Stimulated activated naive CD8-positive, alpha-beta T cell treated with anti-CD3 and anti-CD28 coated beads, Interleukin-15, Interleukin-2, amounts not matched to agents 100 ng/mL and 50 ng/mL, for 24 hours (primary cell): Measurements from ENCODE around the gene PLEK.
"Not testable (repeated sequence)": the region's sequence is repeated elsewhere in the genome, so short reads cannot be mapped to it uniquely, and the experiment has no call there.

Experiments used
- H3K27ac Mint-ChIP-seq: one replicate; pipeline ENCODE4 v1.8.0; 2021; ENCODE audit warnings: mild to moderate bottlenecking, mixed read lengths
- H3K27me3 Mint-ChIP-seq: one replicate; pipeline ENCODE4 v1.8.0; 2021; ENCODE audit warnings: mixed read lengths
- H3K36me3 Mint-ChIP-seq: one replicate; pipeline ENCODE4 v1.8.0; 2021; ENCODE audit warnings: low read depth, mixed read lengths
- H3K4me1 Mint-ChIP-seq: one replicate; pipeline ENCODE4 v1.8.0; 2021; ENCODE audit warnings: low read depth, mixed read lengths
- H3K4me3 Mint-ChIP-seq: one replicate; pipeline ENCODE4 v1.8.0; 2021; ENCODE audit warnings: mild to moderate bottlenecking, mixed read lengths
- H3K9me3 Mint-ChIP-seq: one replicate; pipeline ENCODE4 v1.8.0; 2021; ENCODE audit warnings: mixed read lengths

The PLEK gene

DNA sequence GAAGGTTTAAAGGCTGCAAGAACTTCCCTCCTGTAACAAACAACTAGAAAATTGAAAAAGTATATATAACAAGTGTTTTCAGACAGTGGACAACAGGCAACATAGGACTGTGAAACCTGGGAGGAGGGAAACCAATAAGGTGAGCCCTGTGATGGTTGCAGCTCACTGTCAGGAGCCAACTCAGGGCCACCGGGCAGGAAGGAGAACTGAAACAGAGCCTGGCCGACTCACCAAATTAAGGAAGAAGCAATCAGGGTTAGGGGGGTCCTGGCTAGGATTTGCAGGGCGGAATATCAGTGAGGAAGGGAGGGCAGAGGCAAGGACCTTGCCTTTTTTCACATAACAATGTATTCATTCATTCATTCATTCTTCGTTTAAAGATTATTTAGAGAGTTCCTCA lies 23.5 kb upstream of the PLEK start:
- H3K36me3 Mint-ChIP-seq = no peaks in the 10 kb centered on the region
- H3K27me3 Mint-ChIP-seq = peaks cover 25% of the 10 kb centered on the region
- no peaks in the 10 kb centered on the region for H3K9me3 Mint-ChIP-seq
- no peak overlapping the region for H3K27ac Mint-ChIP-seq
- H3K4me1 Mint-ChIP-seq = no peaks in the 10 kb centered on the region
- no peak overlapping the region for H3K4me3 Mint-ChIP-seq

DNA sequence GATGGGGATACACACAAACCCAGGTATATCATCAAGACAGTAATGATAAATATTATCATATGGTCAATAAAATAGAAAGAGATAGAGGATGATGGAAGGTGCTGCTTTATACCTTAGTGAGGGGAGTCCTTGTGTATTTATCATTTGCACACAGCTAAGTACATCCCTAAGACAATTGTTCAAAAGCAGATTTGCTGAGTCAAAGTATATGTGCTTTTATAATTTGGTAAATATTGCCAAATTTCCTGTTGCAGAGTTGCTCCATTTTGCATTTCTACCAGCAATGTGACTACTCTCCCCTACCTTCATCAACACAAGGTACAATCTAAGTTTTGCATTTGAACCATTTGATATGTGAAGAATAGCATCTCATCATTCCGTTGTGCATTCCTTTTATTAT lies 22.6 kb upstream of the PLEK start:
- Mint-ChIP-seq H3K27me3 (peaks cover 32% of the 10 kb centered on the region), H3K36me3 (no peaks in the 10 kb centered on the region), H3K9me3 (no peaks in the 10 kb centered on the region), H3K4me1 (no peaks in the 10 kb centered on the region), H3K27ac (no peak overlapping the region), H3K4me3 (no peak overlapping the region)

DNA sequence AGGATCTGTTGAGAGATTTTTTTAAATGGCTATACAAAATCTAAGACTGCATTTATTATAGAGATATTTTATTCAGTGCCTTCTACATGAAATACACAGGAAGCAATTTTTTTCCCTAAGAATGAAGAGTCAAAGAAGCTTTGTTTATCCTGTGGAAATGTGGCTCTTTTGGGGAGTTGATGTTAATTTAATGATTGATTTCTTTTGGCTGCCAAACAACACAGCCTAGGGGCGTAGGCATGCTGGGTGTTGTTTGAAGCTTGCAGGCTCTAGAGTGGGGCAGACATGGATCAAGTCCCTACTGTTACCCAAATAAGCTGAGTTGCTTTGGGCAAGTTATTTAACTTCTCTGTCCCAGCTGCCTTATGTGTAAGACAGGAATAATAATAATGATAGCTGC lies 21.1 kb upstream of the PLEK start:
- H3K36me3 Mint-ChIP-seq = no peaks in the 10 kb centered on the region
- no peak overlapping the region for H3K27ac Mint-ChIP-seq

DNA sequence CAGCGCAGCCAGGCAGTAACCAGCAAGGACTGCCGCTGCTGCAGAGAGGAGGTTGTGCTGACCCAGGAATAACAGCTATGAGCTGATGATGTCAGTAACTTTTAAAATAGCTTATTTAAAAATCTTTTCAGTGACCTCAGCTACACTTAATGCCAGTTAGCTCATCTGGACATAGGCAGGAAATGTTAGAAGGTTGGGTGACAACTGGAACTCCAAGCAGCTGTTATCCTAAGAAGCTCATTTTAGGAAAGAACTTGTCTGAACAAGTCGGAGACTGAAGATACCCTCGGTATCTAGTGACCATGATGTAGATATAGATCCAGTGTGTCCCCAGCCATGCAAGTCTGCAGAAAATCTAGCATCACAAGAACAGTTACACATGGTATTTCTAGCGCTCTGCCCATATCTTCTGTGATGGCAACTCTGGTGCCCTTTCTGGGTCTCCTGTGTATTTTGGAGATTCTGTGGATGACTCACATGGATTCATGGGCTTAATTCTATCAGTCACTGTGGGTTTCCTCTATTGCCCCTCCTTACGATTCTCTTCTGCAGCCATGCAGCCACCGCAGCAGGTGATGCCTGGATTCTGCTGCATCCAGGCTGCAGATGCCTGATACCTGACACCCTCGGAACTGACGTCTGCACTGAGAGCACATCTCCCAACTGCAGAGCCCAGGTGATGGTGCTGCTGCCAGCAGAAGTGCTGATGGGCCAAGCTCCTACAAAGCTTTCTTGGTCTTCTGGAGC lies 19.8 kb upstream of the PLEK start:
- no peak overlapping the region for H3K4me3 Mint-ChIP-seq
- H3K9me3 Mint-ChIP-seq = no peaks in the 10 kb centered on the region
- no peaks in the 10 kb centered on the region for H3K36me3 Mint-ChIP-seq
- H3K27ac Mint-ChIP-seq = no peak overlapping the region
- H3K27me3 Mint-ChIP-seq = peaks cover 25% of the 10 kb centered on the region
- H3K4me1 Mint-ChIP-seq = no peaks in the 10 kb centered on the region

More for the DNA sequence above, 21.1 kb upstream of the PLEK start:
- no peak overlapping the region for H3K4me3 Mint-ChIP-seq
- H3K27me3 Mint-ChIP-seq = peaks cover 32% of the 10 kb centered on the region
- H3K4me1 Mint-ChIP-seq = no peaks in the 10 kb centered on the region
- H3K9me3 Mint-ChIP-seq = no peaks in the 10 kb centered on the region

GRCh38 chr2:68349091-68349490 lies 16.0 kb upstream of the PLEK start:
- H3K4me3 Mint-ChIP-seq, H3K4me1 Mint-ChIP-seq, H3K27ac Mint-ChIP-seq, H3K36me3 Mint-ChIP-seq, H3K9me3 Mint-ChIP-seq: not testable (repeated sequence)
- H3K27me3 Mint-ChIP-seq = peaks cover 11% of the 10 kb centered on the region

DNA sequence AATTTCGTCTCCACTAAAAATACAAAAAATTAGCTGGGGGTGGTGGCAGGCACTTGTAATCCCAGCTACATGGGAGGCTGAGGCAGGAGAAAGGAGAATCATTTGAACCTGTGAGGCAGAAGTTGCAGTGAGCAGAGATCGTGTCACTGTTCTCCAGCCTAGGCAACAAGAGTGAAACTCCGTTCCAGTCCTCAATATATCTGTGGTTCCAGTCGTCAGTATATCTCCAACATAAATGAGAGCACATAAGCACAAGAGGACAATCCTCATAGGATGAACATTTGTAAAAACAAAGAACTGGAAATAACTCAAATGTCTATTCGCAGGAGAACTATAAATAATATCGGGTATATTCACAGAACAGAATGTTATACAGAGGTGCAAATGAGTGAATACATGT lies 13.1 kb upstream of the PLEK start:
- Mint-ChIP-seq H3K27me3 (peaks cover 4% of the 10 kb centered on the region), H3K36me3 (no peaks in the 10 kb centered on the region), H3K27ac (no peak overlapping the region), H3K4me1 (no peaks in the 10 kb centered on the region), H3K4me3 (no peak overlapping the region), H3K9me3 (no peaks in the 10 kb centered on the region)

- Mint-ChIP-seq H3K9me3 (no peaks in the 10 kb centered on the region), H3K27ac (no peak overlapping the region), H3K4me1 (no peaks in the 10 kb centered on the region), H3K27me3 (no peaks in the 10 kb centered on the region), H3K36me3 (no peaks in the 10 kb centered on the region), H3K4me3 (no peak overlapping the region)
These were observed 12.3 kb upstream of the PLEK start for GRCh38 chr2:68352651-68353391.

- peaks cover under 1% of the 10 kb centered on the region for H3K4me1 Mint-ChIP-seq
- H3K9me3 Mint-ChIP-seq = no peaks in the 10 kb centered on the region
- H3K27me3 Mint-ChIP-seq = no peaks in the 10 kb centered on the region
- no peaks in the 10 kb centered on the region for H3K36me3 Mint-ChIP-seq
- no peak overlapping the region for H3K4me3 Mint-ChIP-seq
- H3K27ac Mint-ChIP-seq = no peak overlapping the region
These were observed 8.4 kb upstream of the PLEK start for GRCh38 chr2:68356599-68357239.

GRCh38 chr2:68357605-68358337 lies 7.3 kb upstream of the PLEK start:
- H3K4me3 Mint-ChIP-seq = no peak overlapping the region
- H3K9me3 Mint-ChIP-seq = no peaks in the 10 kb centered on the region
- peaks cover 11% of the 10 kb centered on the region for H3K4me1 Mint-ChIP-seq
- no peaks in the 10 kb centered on the region for H3K36me3 Mint-ChIP-seq
- H3K27me3 Mint-ChIP-seq = no peaks in the 10 kb centered on the region
- H3K27ac Mint-ChIP-seq = no peak overlapping the region

DNA sequence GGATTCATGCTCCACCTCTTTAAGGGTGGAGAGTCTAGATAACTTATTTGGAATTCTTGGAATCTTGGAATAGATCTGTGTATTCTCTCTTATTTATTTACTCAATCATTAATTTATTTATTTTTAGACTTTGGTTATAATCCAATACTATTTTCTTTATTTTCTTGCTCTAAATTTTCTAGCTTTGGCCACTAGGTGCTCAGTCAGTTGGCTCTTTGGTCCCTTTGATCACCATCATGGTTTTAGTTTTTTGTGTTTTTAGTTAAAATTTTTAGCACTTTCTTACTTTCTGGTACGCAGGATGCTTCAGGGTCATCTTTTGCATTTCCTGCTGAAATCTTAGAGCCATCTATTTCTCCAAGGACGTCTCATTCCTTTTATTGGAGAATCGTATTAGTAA lies 5.2 kb upstream of the PLEK start:
- Mint-ChIP-seq H3K36me3 (no peaks in the 10 kb centered on the region), H3K4me3 (no peak overlapping the region), H3K27me3 (no peaks in the 10 kb centered on the region), H3K9me3 (no peaks in the 10 kb centered on the region), H3K4me1 (peaks cover 32% of the 10 kb centered on the region), H3K27ac (no peak overlapping the region)

- peak overlapping the region; percentile 75 for H3K27ac Mint-ChIP-seq
- no peaks in the 10 kb centered on the region for H3K9me3 Mint-ChIP-seq
- H3K4me1 Mint-ChIP-seq = peaks cover 45% of the 10 kb centered on the region
- H3K36me3 Mint-ChIP-seq = no peaks in the 10 kb centered on the region
- H3K4me3 Mint-ChIP-seq = peak overlapping the region; percentile 66
- peaks cover 3% of the 10 kb centered on the region for H3K27me3 Mint-ChIP-seq
These were observed 3.0 kb upstream of the PLEK start for GRCh38 chr2:68362069-68362468.

GRCh38 chr2:68362749-68363148 lies 2.3 kb upstream of the PLEK start:
- peak overlapping the region; percentile 75 for H3K27ac Mint-ChIP-seq
- peaks cover 51% of the 10 kb centered on the region for H3K4me1 Mint-ChIP-seq
- peaks cover 3% of the 10 kb centered on the region for H3K27me3 Mint-ChIP-seq
- H3K9me3 Mint-ChIP-seq = no peaks in the 10 kb centered on the region
- no peak overlapping the region for H3K4me3 Mint-ChIP-seq
- H3K36me3 Mint-ChIP-seq = no peaks in the 10 kb centered on the region

- H3K4me1 Mint-ChIP-seq = peaks cover 61% of the 10 kb centered on the region
- H3K27ac Mint-ChIP-seq = peak overlapping the region; percentile 61
- no peaks in the 10 kb centered on the region for H3K9me3 Mint-ChIP-seq
- peaks cover 2% of the 10 kb centered on the region for H3K36me3 Mint-ChIP-seq
- H3K4me3 Mint-ChIP-seq = no peak overlapping the region
- peaks cover 3% of the 10 kb centered on the region for H3K27me3 Mint-ChIP-seq
These were observed 1.4 kb upstream of the PLEK start for GRCh38 chr2:68363721-68364120.

DNA sequence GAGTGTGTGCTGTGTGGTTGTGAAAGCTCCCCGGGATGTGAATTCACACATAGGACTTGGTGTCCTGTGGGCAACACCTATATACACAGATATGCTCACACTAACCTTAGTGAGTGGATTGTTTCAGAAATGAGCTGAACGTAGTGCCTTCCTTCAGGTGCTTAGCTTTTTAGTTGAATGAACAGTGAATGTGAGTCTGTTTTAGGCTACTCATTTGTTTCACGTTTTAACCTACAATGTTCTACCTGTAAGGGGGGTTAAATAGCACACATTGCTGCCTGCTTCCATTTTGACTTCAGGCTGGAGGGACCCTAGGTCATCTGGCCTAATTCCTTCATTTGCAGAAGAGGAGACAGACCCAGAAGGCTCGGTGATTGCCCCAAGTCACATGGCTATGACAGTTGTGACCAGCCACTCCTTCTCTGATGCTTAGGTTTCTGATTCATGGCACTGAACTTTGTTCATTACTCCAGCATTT lies 1.0 kb downstream of the PLEK start:
- peaks cover 6% of the 10 kb centered on the region for H3K36me3 Mint-ChIP-seq

More for the DNA sequence above, 1.0 kb downstream of the PLEK start:
- peaks cover 73% of the 10 kb centered on the region for H3K4me1 Mint-ChIP-seq
- peak overlapping the region; percentile 83 for H3K4me3 Mint-ChIP-seq
- H3K27me3 Mint-ChIP-seq = peaks cover 3% of the 10 kb centered on the region
- peak overlapping the region; percentile 28 for H3K27ac Mint-ChIP-seq
- H3K9me3 Mint-ChIP-seq = no peaks in the 10 kb centered on the region
